IPS-15b (cell line): ENCODE measurements around the gene KIF13A.
"Not testable (repeated sequence)": the region's sequence is repeated elsewhere in the genome, so short reads cannot be mapped to it uniquely, and the experiment has no call there.

Source experiments
- H3K27me3 ChIP-seq: one replicate; pipeline ENCODE4 v1.6.1; 2013; ENCODE audit warnings: low read length; ENCODE audit not compliant: control insufficient read depth, insufficient read depth
- H3K36me3 ChIP-seq: one replicate; pipeline ENCODE4 v1.6.1; 2013; ENCODE audit warnings: low read length; ENCODE audit not compliant: control insufficient read depth, insufficient read depth
- H3K4me1 ChIP-seq: one replicate; pipeline ENCODE4 v1.6.1; 2013; ENCODE audit warnings: mild to moderate bottlenecking, low read length; ENCODE audit not compliant: control insufficient read depth, insufficient read depth
- H3K4me3 ChIP-seq: one replicate; pipeline ENCODE4 v1.5.1; 2013; ENCODE audit warnings: low read depth, low read length
- H3K9ac ChIP-seq: one replicate; pipeline ENCODE4 v1.6.1; 2013; ENCODE audit warnings: low read depth, mild to moderate bottlenecking, low read length
- H3K9me3 ChIP-seq: one replicate; pipeline ENCODE4 v1.6.1; 2013; ENCODE audit warnings: mild to moderate bottlenecking, low read length; ENCODE audit not compliant: control insufficient read depth, insufficient read depth

The KIF13A gene

GRCh38 chr6:17856306-17856705 is 131.1 kb downstream of the KIF13A start:
- no peak overlapping the region for H3K9ac ChIP-seq
- no peaks in the 10 kb centered on the region for H3K4me1 ChIP-seq
- H3K9me3 ChIP-seq = no peaks in the 10 kb centered on the region
- H3K4me3 ChIP-seq = no peak overlapping the region
- H3K27me3 ChIP-seq = no peaks in the 10 kb centered on the region
- no peaks in the 10 kb centered on the region for H3K36me3 ChIP-seq

GRCh38 chr6:17855381-17855780 is 132.1 kb downstream of the KIF13A start:
- H3K27me3 ChIP-seq = no peaks in the 10 kb centered on the region
- no peak overlapping the region for H3K4me3 ChIP-seq
- no peaks in the 10 kb centered on the region for H3K9me3 ChIP-seq
- H3K4me1 ChIP-seq = no peaks in the 10 kb centered on the region
- H3K9ac ChIP-seq = no peak overlapping the region
- no peaks in the 10 kb centered on the region for H3K36me3 ChIP-seq

- Histone ChIP-seq H3K36me3 (peaks cover 2% of the 10 kb centered on the region), H3K4me1 (no peaks in the 10 kb centered on the region), H3K9ac (no peak overlapping the region), H3K9me3 (no peaks in the 10 kb centered on the region), H3K27me3 (no peaks in the 10 kb centered on the region), H3K4me3 (no peak overlapping the region)
Measured at GRCh38 chr6:17853533-17853932, 133.9 kb downstream of the KIF13A start.

DNA sequence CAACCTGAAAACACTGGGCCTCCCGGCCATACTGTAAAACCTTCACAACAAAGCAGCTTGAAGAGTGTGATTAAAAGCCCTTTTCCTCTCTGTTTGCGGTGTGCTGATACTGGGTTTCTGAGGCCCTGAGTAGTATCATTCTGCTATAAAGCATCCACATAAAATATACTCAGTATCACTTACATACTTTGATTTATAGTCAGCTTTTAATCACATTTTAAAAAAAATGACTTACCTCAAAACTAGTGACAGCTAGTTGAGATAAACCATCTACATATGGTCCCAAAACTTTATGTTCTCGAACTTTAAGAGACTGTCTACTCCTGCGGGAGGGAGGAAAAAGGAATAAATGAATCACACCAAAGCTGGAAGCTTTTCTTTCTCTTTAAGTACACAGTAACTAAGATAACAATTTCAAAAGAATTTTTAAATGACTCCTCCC is 135.7 kb downstream of the KIF13A start:
- Histone ChIP-seq H3K36me3 (peaks cover 2% of the 10 kb centered on the region), H3K4me1 (no peaks in the 10 kb centered on the region), H3K9ac (no peak overlapping the region), H3K4me3 (no peak overlapping the region), H3K27me3 (no peaks in the 10 kb centered on the region), H3K9me3 (no peaks in the 10 kb centered on the region)

GRCh38 chr6:17851001-17851719 is 136.3 kb downstream of the KIF13A start:
- Histone ChIP-seq H3K4me3 (no peak overlapping the region), H3K27me3 (no peaks in the 10 kb centered on the region), H3K9me3 (no peaks in the 10 kb centered on the region), H3K36me3 (peaks cover 2% of the 10 kb centered on the region), H3K9ac (no peak overlapping the region), H3K4me1 (no peaks in the 10 kb centered on the region)

DNA sequence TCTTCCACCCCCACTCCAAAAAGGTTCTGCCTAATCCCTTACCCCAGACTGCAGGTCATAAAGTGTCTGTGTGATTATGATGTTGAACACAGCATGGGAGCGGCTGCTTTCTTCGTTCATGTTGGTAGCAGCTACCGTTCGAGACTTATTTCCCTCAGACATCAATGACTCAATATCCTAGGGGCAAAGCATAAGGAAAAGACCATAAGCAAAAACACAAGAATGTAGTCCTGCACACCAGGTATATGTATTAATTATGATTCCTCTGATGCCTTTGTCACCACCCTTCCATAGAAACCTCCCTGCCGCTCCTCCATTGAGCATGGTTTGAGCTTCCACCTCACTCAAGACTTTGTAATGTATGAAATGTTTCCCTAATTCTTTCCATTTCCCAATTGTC is 137.2 kb downstream of the KIF13A start:
- Histone ChIP-seq H3K9me3 (no peaks in the 10 kb centered on the region), H3K36me3 (peaks cover 2% of the 10 kb centered on the region), H3K9ac (no peak overlapping the region), H3K4me1 (no peaks in the 10 kb centered on the region), H3K4me3 (no peak overlapping the region), H3K27me3 (no peaks in the 10 kb centered on the region)

DNA sequence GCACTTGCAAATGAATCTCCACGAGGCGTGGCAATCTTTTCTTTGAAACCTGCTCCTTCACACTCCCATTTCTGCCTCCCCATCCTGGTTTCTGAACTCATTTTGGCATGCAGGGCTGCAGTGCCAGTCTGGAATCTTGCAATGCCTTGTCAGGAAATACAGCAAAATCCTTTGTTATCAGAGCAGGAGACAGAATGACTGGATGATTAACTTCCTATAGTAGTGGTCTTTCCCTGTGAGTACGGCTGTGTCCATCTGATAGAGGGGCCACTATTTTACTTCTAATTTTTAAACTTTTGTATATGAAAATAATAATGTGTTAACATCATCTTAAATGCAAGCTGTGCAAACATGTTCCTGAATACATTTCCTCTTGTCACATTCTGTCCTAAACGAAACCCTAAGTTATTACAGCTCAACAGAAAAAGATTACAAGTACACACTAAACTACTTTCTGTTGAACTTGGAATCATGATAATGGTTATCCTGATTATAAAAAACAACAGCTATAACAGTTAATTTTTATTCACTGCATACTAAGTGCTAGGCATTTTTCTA is 140.2 kb downstream of the KIF13A start:
- Histone ChIP-seq H3K4me1 (no peaks in the 10 kb centered on the region), H3K9ac (no peak overlapping the region), H3K9me3 (no peaks in the 10 kb centered on the region), H3K4me3 (no peak overlapping the region), H3K36me3 (peaks cover 2% of the 10 kb centered on the region), H3K27me3 (no peaks in the 10 kb centered on the region)

DNA sequence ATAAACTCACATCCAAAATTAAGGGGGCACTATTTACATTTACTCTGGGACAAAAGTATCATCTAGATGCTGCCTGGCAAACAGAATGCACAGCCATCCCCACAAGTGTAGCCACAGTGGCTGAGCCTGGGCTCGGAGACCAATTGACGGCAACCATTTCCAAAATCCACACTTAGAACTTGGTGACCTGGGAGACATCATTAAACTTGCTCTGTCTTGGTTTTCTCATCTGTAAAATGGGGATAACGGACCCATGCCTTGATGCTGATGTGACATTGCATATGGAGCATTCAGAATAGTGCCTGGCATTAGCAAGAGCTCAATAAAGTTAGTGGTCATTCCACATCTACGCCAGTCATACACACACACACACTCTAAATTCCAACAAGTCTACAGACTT is 140.7 kb downstream of the KIF13A start:
- Histone ChIP-seq H3K27me3 (no peaks in the 10 kb centered on the region), H3K9me3 (no peaks in the 10 kb centered on the region), H3K4me1 (no peaks in the 10 kb centered on the region), H3K4me3 (no peak overlapping the region), H3K9ac (no peak overlapping the region), H3K36me3 (peaks cover 2% of the 10 kb centered on the region)

DNA sequence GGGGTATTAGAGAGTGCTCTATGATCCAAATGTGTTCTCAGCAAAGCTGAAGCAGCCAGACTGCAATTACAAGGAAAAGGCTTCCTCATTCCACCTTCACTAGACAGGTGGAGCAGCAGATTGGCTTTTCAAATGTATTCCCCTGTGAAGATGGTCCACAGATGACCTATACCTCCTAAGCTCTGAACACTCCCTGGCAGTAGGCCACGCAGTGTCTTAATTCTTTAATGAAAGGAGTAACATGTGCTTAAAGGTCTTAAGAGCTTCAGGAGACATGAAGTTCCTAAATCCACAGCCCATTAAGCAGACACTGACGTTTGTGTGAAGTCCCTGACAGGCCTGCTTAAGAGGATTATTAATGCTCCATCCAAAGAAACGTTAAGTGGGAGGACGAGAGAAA is 141.8 kb downstream of the KIF13A start:
- no peaks in the 10 kb centered on the region for H3K27me3 ChIP-seq
- peaks cover 2% of the 10 kb centered on the region for H3K36me3 ChIP-seq
- H3K4me3 ChIP-seq = no peak overlapping the region
- H3K9ac ChIP-seq = no peak overlapping the region
- H3K9me3 ChIP-seq = no peaks in the 10 kb centered on the region
- H3K4me1 ChIP-seq = peaks cover 2% of the 10 kb centered on the region

GRCh38 chr6:17844967-17845366 is 142.5 kb downstream of the KIF13A start:
- H3K9me3 ChIP-seq, H3K4me3 ChIP-seq, H3K4me1 ChIP-seq, H3K9ac ChIP-seq, H3K36me3 ChIP-seq, H3K27me3 ChIP-seq: not testable (repeated sequence)

DNA sequence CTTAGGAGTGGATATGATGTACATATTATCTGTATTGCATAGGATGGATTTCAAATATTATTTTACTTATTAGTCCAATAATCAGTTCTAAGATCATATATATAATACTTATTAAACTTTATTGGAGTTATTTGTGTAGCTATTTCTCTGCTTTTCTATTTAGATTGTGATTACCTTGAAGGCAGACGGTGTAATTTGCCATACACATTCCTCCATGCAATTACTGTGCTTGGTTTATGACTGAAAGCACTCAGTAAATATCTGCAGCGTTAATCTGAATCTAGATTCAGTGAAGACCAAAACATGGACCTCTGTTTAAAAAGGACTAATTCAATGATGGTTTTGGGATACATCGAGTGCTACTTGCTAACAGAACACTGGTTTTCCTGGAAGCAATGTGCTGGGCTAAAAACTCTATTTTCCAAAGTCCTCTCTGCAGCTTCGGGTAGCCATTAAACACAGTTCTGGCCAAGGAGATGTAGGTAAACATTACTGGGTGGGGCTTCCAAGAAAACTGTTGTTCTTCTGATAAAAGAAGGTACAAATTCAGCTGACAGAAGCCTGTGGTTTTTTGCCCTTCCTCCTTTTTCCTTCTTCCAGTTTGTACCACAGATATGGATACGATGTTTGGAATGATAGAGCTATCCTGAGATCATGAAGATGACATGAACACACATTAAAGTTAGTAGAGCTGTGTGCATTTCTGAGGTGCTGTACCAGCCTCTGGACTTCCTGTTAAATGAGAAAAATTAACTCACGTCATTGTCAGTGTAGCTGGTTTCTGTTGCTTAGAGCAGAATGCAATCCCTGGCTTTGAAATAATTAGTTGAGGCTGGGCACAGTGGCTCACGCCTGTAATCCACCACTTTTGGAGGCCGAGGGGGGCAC is 144.3 kb downstream of the KIF13A start:
- no peak overlapping the region for H3K9ac ChIP-seq

More for the DNA sequence above, 144.3 kb downstream of the KIF13A start:
- H3K36me3 ChIP-seq = no peaks in the 10 kb centered on the region
- no peaks in the 10 kb centered on the region for H3K9me3 ChIP-seq
- no peak overlapping the region for H3K4me3 ChIP-seq
- H3K27me3 ChIP-seq = no peaks in the 10 kb centered on the region
- peaks cover 2% of the 10 kb centered on the region for H3K4me1 ChIP-seq
